ENCODE data around the gene RHBDD3.

Gene RHBDD3

GRCh38 chr22:29313126-29313575 lies 45.4 kb upstream of the RHBDD3 start:
- H3K4me3 ChIP-seq (replicated peaks; ENCODE audit: low read depth, low read length), result no peak overlapping the region
- TF ChIP-seq CTCF (IDR thresholded peaks at IDR 0.05; ENCODE audit: low read length, missing control alignments), result peak; percentile 38
- peak; percentile 55 for DNase-seq (ENCODE audit: low read depth)

- TF ChIP-seq CTCF (IDR thresholded peaks at IDR 0.05; ENCODE audit: low read length, missing control alignments), result no peak
- H3K4me3 ChIP-seq (replicated peaks; ENCODE audit: low read depth, low read length), result no peak overlapping the region
- DNase-seq (ENCODE audit: low read depth), result no peak
These were observed 44.7 kb upstream of the RHBDD3 start for GRCh38 chr22:29312218-29313125.

- TF ChIP-seq CTCF (IDR thresholded peaks at IDR 0.05; ENCODE audit: low read length, missing control alignments), result no peak
- no peak for DNase-seq (ENCODE audit: low read depth)
- no peak overlapping the region for H3K4me3 ChIP-seq (replicated peaks; ENCODE audit: low read depth, low read length)
These were observed 43.9 kb upstream of the RHBDD3 start for GRCh38 chr22:29311464-29312217.

- peak overlapping the region; percentile 17 for H3K4me3 ChIP-seq (replicated peaks; ENCODE audit: low read depth, low read length)
- peak; percentile 98 for DNase-seq (ENCODE audit: low read depth)
- no peak for TF ChIP-seq CTCF (IDR thresholded peaks at IDR 0.05; ENCODE audit: low read length, missing control alignments)
These were observed 43.1 kb upstream of the RHBDD3 start for GRCh38 chr22:29310863-29311339.

- H3K4me3 ChIP-seq (replicated peaks; ENCODE audit: low read depth, low read length), result no peak overlapping the region
- no peak for DNase-seq (ENCODE audit: low read depth)
- TF ChIP-seq CTCF (IDR thresholded peaks at IDR 0.05; ENCODE audit: low read length, missing control alignments), result no peak
These were observed 42.5 kb upstream of the RHBDD3 start for GRCh38 chr22:29310065-29310862.

GRCh38 chr22:29309332-29310064 lies 41.7 kb upstream of the RHBDD3 start:
- no peak for TF ChIP-seq CTCF (IDR thresholded peaks at IDR 0.05; ENCODE audit: low read length, missing control alignments)
- DNase-seq (ENCODE audit: low read depth), result no peak
- no peak overlapping the region for H3K4me3 ChIP-seq (replicated peaks; ENCODE audit: low read depth, low read length)
